SK-N-SH (cell line): Measurements from ENCODE around the gene ITGAE.

Experiments used
- EP300 ChIP-seq, 2 experiments: IDR thresholded peaks; 2 replicates each; pipeline versions ENCODE4 v1.4.0 to v1.6.1; 2012; ENCODE audit warnings: borderline replicate concordance in 1 of 2, low read depth in 1 of 2, low read length in 1 of 2
- EZH2phosphoT487 ChIP-seq: fragments of 200-600 bp; sonication (generic); IDR thresholded peaks from 2 replicates; pipeline ENCODE4 v1.6.1; 2017; ENCODE audit warnings: low read depth, mixed run types, mild to moderate bottlenecking, antibody characterized with exemption, moderate library complexity, borderline replicate concordance
- FOXM1 ChIP-seq: IDR thresholded peaks from 2 replicates; pipeline ENCODE4 v1.4.0; 2012; ENCODE audit warnings: low read depth, mild to moderate bottlenecking
- POLR2AphosphoS5 ChIP-seq: IDR thresholded peaks from 2 replicates; pipeline ENCODE4 v1.6.1; 2012; ENCODE audit warnings: low read depth, low read length
- SMC3 ChIP-seq: IDR thresholded peaks from 2 replicates; pipeline ENCODE4 v1.6.1; 2012; ENCODE audit warnings: low read depth, low read length, improper control_type of control experiment
- TF ChIP-seq, protein P1 (sequence below): fragments of 200-600 bp; sonication (generic); IDR thresholded peaks from 2 replicates; pipeline ENCODE4 v1.6.1; 2017; ENCODE audit warnings: antibody characterized with exemption, mild to moderate bottlenecking, moderate library complexity
- TF ChIP-seq, protein P2 (sequence below): fragments of 150-350 bp; IDR thresholded peaks from 2 replicates; pipeline ENCODE4 v1.6.1; 2017; ENCODE audit warnings: antibody characterized with exemption, low read length, low read depth, borderline replicate concordance

DNA sequence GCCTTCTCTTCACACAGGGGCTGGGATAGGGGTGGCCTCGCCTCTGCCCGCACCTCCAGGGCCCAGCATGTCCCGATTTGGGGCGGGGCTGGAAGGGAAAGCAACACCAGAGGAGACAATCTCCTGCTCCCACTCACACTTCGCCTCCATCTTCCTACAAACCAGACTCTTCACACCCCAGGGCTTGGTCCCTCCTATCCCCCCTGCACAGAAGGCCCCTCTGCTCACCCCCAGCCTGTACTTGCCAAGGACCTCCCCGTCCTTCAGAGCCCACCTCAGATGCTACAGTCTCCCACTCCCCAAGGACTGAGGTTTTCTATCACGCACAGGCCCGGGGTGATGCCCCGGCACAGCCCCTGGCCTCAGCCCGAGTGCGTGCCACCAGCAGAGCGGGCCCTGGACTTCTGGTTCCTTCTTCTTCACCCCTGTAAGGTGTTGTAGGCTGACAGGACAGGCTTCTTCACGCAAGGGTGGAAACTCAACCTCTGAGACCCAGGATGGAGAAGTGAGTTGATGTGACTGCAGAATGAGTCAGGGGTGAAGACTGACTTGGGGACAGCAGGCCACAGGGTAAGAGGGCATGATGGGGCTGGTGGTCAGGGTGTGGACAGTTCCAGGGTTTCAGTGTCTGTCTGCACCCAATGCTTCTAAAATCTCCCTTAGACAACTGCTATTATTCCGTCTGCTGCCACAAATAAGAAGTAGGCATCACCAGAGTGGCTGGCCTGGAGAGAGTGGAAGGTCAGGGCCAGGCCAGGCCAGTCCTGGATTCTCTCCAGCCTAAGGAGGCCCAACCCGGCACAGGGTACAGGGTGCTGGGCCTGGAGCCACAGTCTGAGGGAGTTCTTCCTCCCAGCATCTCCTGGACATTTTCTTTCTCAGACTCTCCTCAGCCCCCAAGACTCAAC, 2.5 kb downstream of the ITGAE start:
- TF ChIP-seq FOXM1, result no peak
- no peak for TF ChIP-seq EP300 (IDR thresholded peaks at IDR 0.05; ENCODE audit: borderline replicate concordance in 1 of 2, low read depth in 1 of 2, low read length in 1 of 2)
- TF ChIP-seq, protein P1, sequence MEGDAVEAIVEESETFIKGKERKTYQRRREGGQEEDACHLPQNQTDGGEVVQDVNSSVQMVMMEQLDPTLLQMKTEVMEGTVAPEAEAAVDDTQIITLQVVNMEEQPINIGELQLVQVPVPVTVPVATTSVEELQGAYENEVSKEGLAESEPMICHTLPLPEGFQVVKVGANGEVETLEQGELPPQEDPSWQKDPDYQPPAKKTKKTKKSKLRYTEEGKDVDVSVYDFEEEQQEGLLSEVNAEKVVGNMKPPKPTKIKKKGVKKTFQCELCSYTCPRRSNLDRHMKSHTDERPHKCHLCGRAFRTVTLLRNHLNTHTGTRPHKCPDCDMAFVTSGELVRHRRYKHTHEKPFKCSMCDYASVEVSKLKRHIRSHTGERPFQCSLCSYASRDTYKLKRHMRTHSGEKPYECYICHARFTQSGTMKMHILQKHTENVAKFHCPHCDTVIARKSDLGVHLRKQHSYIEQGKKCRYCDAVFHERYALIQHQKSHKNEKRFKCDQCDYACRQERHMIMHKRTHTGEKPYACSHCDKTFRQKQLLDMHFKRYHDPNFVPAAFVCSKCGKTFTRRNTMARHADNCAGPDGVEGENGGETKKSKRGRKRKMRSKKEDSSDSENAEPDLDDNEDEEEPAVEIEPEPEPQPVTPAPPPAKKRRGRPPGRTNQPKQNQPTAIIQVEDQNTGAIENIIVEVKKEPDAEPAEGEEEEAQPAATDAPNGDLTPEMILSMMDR, result no peak
- TF ChIP-seq SMC3, result no peak
- TF ChIP-seq POLR2AphosphoS5, result no peak
- TF ChIP-seq, protein P2, sequence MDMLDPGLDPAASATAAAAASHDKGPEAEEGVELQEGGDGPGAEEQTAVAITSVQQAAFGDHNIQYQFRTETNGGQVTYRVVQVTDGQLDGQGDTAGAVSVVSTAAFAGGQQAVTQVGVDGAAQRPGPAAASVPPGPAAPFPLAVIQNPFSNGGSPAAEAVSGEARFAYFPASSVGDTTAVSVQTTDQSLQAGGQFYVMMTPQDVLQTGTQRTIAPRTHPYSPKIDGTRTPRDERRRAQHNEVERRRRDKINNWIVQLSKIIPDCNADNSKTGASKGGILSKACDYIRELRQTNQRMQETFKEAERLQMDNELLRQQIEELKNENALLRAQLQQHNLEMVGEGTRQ, result no peak
- TF ChIP-seq EZH2phosphoT487, result no peak
